Heart right ventricle (tissue), 16 donors: ENCODE measurements around the gene IFIT5. TPM values are rescaled to one million over a fixed set of nuclear protein-coding genes. Genes with fewer than 3 reads are reported as not detected.

Source experiments
- ATAC-seq, 8 donors: fragments of 200-7000 bp; cut with Tn5 transposase; one replicate each; pipeline ENCODE4 v1.9.1; 2020; ENCODE audit warnings: mild to moderate bottlenecking in 8 of 8, moderate library complexity in 8 of 8, moderate number of reproducible peaks in 1 of 8
- DNase-seq, 2 donors: peaks; one replicate each; pipeline ENCODE4 v3.0.0-alpha.2; 2020
- H3K27ac ChIP-seq, 10 donors: fragments of 200-600 bp; sonication (generic) in 2 of 10; one replicate each; pipeline versions ENCODE4 v1.5.0 to v1.8.0; 2020 to 2022; ENCODE audit warnings: mild to moderate bottlenecking in 3 of 10
- H3K27me3 ChIP-seq, 7 donors: fragments of 200-600 bp; one replicate each; pipeline ENCODE4 v1.8.0; 2021 to 2022; ENCODE audit warnings: mild to moderate bottlenecking in 2 of 7
- H3K36me3 ChIP-seq, 9 donors: fragments of 200-600 bp; sonication (generic) in 1 of 9; one replicate each; pipeline versions ENCODE4 v1.5.0 to v1.8.0; 2020 to 2022; ENCODE audit warnings: mild to moderate bottlenecking in 2 of 9
- H3K4me1 ChIP-seq, 9 donors: fragments of 200-600 bp; sonication (generic) in 1 of 9; one replicate each; pipeline versions ENCODE4 v1.5.0 to v1.8.0; 2020 to 2022; ENCODE audit warnings: mild to moderate bottlenecking in 4 of 9
- H3K4me3 ChIP-seq, 10 donors: fragments of 200-600 bp; sonication (generic) in 2 of 10; one replicate each; pipeline versions ENCODE4 v1.5.0 to v1.8.0; 2020 to 2022; ENCODE audit warnings: mild to moderate bottlenecking in 7 of 10, moderate library complexity in 2 of 10
- H3K9me3 ChIP-seq, 11 donors: fragments of 200-600 bp in 10 of 11; sonication (generic) in 2 of 11; one replicate each; pipeline versions ENCODE4 v1.5.0 to v1.8.0; 2013 to 2022; ENCODE audit warnings: mild to moderate bottlenecking in 2 of 11, control low read depth in 1 of 11, moderate library complexity in 1 of 11
- WGBS, 2 donors: extraction: QIAGEN DNeasy Blood & Tissue Kit; methylation state at CpG; one replicate each; pipeline ENCODE4 v1.1.7; 2013; ENCODE audit warnings: inconsistent platforms in 1 of 2; 5-methylcytosine and 5-hydroxymethylcytosine counted together
- intact Hi-C, 10 donors: fragments of 100-400 bp; cut with DNase I; formaldehyde crosslinking; loops; one replicate each; pipeline versions ENCODE4 v1.11.1 to v1.14.2; 2022
- polyA plus RNA-seq, 2 donors: library from polyadenylated mRNA; stranded (reverse); fragments of 200-250 nt; gene quantifications; one replicate each; pipeline ENCODE4 v1.2.3, GENCODE V29; 2013
- total RNA-seq, 10 donors: library from RNA; stranded (reverse); fragmentation: NEBNext Ultra II Directional in 3 of 10; extraction: Animal tissue kit (Norgen Biotek cat#: 25700) in 3 of 10; gene quantifications; one replicate each; pipeline versions ENCODE4 v1.2.1 to v1.2.4, GENCODE V29; 2021 to 2023
- TF ChIP-seq, protein P1 (sequence below), 9 donors: fragments of 200-600 bp; sonication (generic) in 2 of 9; IDR thresholded peaks; one replicate each; pipeline versions ENCODE4 v1.5.0 to v1.8.0; 2021 to 2022; ENCODE audit warnings: antibody characterized with exemption in 9 of 9, mild to moderate bottlenecking in 5 of 9, moderate library complexity in 1 of 9
- donor health status: Arrhythmogenic right ventricular cardiomyopathy.
- donor health status: ischemic (EF 13 %, LVEDD 7.1; RV severe dilation, severe dysfunction).
- donor health status: healthy with polysubstance abuse.
- donor health status: DM: no; HTN: yes; CAD: no.
- donor health status: DM: no; HTN: no; CAD: no.
- donor health status: ischemic (EF 25% LVEDD 6.9; RV normal size, moderate dysfunction).
- donor health status: ischemic (EF 25% LVEDD 5.7; RV mildly dilated, moderate dysfunction).
- donor health status: healthy.
- donor health status: DM: yes; HTN: yes; CAD: no.
- donor health status: Ischemic cardiomyopathy.
- donor health status: ischemic (EF 35%, LVEDD 5.7; RV mildly dilated, moderate dysfunction).
- donor health status: nonischemic (EF 11% LVEDD 7.7; RV severe dilation, severe dysfunction).
- donor health status: DM: yes; HTN: yes; CAD: no.
- donor health status: PGD.
- donor health status: ischemic (EF 29% LVEDD 5.4; RV normal size, mild dysfunction).
- donor health status: nonischemic (EF 23%, LVEDD 6.1; RV moderate dilation, normal function).

The IFIT5 gene
- total and polyA plus RNA-seq, 12 donors = 5.4 to 16.9 (median 11.0) TPM

DNA sequence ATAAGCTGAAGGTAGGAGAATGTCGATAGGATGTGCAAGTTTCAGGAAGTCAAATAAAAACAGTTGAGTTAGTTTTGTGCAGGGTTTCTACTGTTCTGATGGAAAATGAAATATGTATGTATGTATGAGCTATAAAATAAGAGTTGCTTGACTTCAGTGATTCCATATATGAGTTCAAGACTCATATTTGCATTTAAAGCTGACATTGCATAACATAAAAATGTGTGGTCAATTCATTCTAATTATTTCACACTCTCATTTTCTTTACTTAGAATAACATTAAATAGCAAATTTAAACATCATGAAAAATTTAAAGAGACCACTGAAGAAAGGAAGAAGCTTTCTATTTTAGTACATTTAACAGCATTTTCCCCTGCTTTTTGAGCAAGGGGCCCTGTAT, 37.8 kb downstream of the IFIT5 start:
- no peak overlapping the region for H3K27ac ChIP-seq
- ATAC-seq (no peak), DNase-seq (no peak)
- intact Hi-C loops = no loop called here
- 56 to 61% methylated on average over 1 of the region's 1 CpG for WGBS, 2 donors
- TF ChIP-seq, protein P1, sequence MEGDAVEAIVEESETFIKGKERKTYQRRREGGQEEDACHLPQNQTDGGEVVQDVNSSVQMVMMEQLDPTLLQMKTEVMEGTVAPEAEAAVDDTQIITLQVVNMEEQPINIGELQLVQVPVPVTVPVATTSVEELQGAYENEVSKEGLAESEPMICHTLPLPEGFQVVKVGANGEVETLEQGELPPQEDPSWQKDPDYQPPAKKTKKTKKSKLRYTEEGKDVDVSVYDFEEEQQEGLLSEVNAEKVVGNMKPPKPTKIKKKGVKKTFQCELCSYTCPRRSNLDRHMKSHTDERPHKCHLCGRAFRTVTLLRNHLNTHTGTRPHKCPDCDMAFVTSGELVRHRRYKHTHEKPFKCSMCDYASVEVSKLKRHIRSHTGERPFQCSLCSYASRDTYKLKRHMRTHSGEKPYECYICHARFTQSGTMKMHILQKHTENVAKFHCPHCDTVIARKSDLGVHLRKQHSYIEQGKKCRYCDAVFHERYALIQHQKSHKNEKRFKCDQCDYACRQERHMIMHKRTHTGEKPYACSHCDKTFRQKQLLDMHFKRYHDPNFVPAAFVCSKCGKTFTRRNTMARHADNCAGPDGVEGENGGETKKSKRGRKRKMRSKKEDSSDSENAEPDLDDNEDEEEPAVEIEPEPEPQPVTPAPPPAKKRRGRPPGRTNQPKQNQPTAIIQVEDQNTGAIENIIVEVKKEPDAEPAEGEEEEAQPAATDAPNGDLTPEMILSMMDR (IDR thresholded peaks at IDR 0.05) = no peak
- H3K27me3 ChIP-seq = no peaks in the 10 kb centered on the region
- H3K4me1 ChIP-seq = peaks cover 0 to 4% (median 0%) of the 10 kb centered on the region in 9 donors
- H3K36me3 ChIP-seq = no peaks in the 10 kb centered on the region
- H3K4me3 ChIP-seq = no peak overlapping the region
- H3K9me3 ChIP-seq = peaks cover 0 to 4% (median 0%) of the 10 kb centered on the region in 11 donors

DNA sequence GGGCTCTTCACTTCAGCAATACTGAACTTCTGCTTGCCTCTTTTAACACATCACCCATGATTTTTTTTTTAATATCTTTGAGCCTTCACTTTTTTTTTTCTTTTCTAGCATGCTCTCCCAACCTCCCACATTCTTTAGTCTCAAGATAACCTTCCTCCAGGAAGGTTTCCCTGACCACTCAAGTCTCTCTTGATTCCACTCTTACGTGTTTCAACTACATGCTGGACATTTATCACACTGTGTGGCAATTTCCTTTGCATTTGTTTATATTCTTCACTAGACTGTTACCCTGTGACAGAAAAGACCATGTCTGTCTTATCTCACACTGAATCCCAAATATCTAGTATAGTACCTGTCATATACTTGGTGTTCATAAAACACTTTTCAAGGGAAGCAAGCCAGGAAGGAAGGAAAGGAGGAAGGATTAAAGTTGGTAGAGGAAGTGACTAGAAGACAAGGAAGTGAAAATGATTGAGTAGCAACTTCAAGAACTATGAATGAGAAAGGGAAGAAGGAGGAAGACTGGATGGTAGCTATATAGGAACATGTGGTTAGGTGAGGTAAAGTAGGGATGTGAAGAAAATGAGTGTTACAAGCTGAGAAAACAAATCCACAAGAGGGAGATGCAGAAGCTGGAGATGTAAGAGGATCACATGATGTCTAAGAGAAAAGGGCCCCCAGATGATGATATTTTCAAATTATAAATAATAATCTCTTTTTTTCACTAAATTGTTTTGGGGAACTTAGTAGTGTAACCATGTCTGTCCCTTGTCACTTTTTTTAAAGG, 40.4 kb downstream of the IFIT5 start:
- Histone ChIP-seq H3K36me3 (no peaks in the 10 kb centered on the region), H3K27ac (no peak overlapping the region), H3K4me3 (no peak overlapping the region), H3K4me1 (peaks cover 3 to 20% (median 13%) of the 10 kb centered on the region in 9 donors), H3K27me3 (no peaks in the 10 kb centered on the region), H3K9me3 (peaks cover 0 to 4% (median 0%) of the 10 kb centered on the region in 11 donors)
- ATAC-seq = no peak
- no peak for DNase-seq
- intact Hi-C loops = no loop called here
- TF ChIP-seq, protein P1 (IDR thresholded peaks at IDR 0.05) = no peak
- 84 to 86% methylated on average over 1 of the region's 1 CpG for WGBS, 2 donors

DNA sequence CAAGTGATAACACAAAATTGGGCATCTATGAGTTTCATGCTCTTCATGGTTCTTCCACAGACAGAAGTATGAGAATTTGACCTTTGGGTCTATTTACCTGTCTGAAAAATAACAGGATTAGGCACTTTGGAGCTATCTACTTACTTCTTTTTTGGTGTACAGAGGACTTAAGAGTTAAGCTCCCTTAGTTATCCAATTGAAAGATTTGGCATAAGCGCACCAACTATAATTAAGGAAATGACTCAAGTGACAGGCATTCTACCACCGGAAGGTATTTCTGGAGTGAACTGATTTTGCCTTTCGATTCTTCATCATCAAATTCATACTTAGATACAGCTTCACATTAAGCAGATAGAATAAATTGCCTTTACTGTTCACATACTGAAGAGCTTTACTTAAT, 43.9 kb downstream of the IFIT5 start:
- no peaks in the 10 kb centered on the region for H3K27me3 ChIP-seq
- TF ChIP-seq, protein P1 (IDR thresholded peaks at IDR 0.05) = no peak
- H3K4me3 ChIP-seq = no peak overlapping the region
- WGBS, 2 donors = 13 to 18% methylated on average over 3 of the region's 3 CpGs
- no peaks in the 10 kb centered on the region for H3K36me3 ChIP-seq
- DNase-seq (no peak), ATAC-seq (peak in 5 of 8 donors; percentile 43 to 85 (median 67))
- intact Hi-C loops = no loop called here
- no peaks in the 10 kb centered on the region for H3K9me3 ChIP-seq
- peak overlapping the region in 5 of 10 donors; percentile 4 to 72 (median 52) for H3K27ac ChIP-seq
- peaks cover 3 to 20% (median 13%) of the 10 kb centered on the region in 9 donors for H3K4me1 ChIP-seq

DNA sequence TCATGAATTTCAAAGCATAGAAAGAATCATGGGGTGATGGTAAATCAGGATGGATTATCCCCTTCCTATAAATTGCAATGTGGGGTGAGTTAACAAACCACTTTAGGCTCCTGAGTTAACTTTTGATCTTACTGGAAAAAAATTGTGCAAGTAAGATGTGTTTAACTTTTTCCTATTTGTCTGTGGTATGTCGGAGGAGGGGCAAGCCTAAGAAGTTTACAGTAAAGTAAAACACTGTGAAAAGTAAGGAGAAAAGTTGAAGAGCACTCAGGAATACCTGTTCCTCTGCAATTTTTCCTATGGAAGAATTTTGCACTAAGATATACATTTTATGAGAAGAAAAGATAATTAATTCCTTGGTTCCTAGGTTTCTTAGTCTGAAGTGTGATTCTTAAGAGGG, 44.4 kb downstream of the IFIT5 start:
- H3K4me3 ChIP-seq = no peak overlapping the region
- ATAC-seq (no peak), DNase-seq (no peak)
- intact Hi-C loops = no loop called here
- WGBS, 2 donors = 84 to 87% methylated on average over 1 of the region's 1 CpG
- no peaks in the 10 kb centered on the region for H3K9me3 ChIP-seq
- H3K27ac ChIP-seq = peak overlapping the region in 5 of 10 donors; percentile 6 to 72 (median 52)
- H3K36me3 ChIP-seq = no peaks in the 10 kb centered on the region
- TF ChIP-seq, protein P1 (IDR thresholded peaks at IDR 0.05) = no peak
- peaks cover 4 to 21% (median 14%) of the 10 kb centered on the region in 9 donors for H3K4me1 ChIP-seq
- no peaks in the 10 kb centered on the region for H3K27me3 ChIP-seq
